ENCODE measurements around the gene TRIM63.

- no peak for TF ChIP-seq CTCF (conservative IDR thresholded peaks at IDR 0.05; ENCODE audit: low read depth, low read length)
- TF ChIP-seq EZH2 (IDR thresholded peaks at IDR 0.05; ENCODE audit: borderline replicate concordance, low read depth, low read length, poor library complexity, severe bottlenecking), result no peak
These were observed 26.7 kb upstream of the TRIM63 start for GRCh38 chr1:26094076-26094669.

Measured in A673 (cell line).